Liver (tissue), 9 donors: ENCODE measurements around the gene SNX19. TPM values are rescaled to one million over a fixed set of nuclear protein-coding genes. Genes with fewer than 3 reads are reported as not detected.
"Not testable (repeated sequence)": the region's sequence is repeated elsewhere in the genome, so short reads cannot be mapped to it uniquely, and the experiment has no call there.

Experiments
- DNase-seq: peaks from one replicate; pipeline ENCODE4 v3.0.0-alpha.2; 2017; ENCODE audit warnings: low spot score
- H3K27ac ChIP-seq, 2 donors: one replicate each; pipeline ENCODE4 v1.7.0; 2013; ENCODE audit warnings: inconsistent platforms in 2 of 2, low read length in 2 of 2, control low read depth in 1 of 2, low read depth in 1 of 2, mild to moderate bottlenecking in 1 of 2
- H3K27me3 ChIP-seq, 4 donors: one replicate each; pipeline versions ENCODE4 v1.6.1 to v1.7.0; 2013; ENCODE audit warnings: low read length in 3 of 4, inconsistent platforms in 1 of 4, mild to moderate bottlenecking in 1 of 4, moderate library complexity in 1 of 4; ENCODE audit not compliant: control insufficient read depth in 4 of 4, insufficient read depth in 4 of 4
- H3K36me3 ChIP-seq, 4 donors: one replicate each; pipeline versions ENCODE4 v1.6.1 to v1.7.0; 2013; ENCODE audit warnings: low read length in 3 of 4, mild to moderate bottlenecking in 3 of 4, low read depth in 1 of 4, moderate library complexity in 1 of 4; ENCODE audit not compliant: control insufficient read depth in 4 of 4, insufficient read depth in 3 of 4
- H3K4me1 ChIP-seq, 4 donors: one replicate each; pipeline versions ENCODE4 v1.6.1 to v1.7.0; 2013; ENCODE audit warnings: low read length in 3 of 4, mild to moderate bottlenecking in 3 of 4, moderate library complexity in 1 of 4; ENCODE audit not compliant: control insufficient read depth in 4 of 4, insufficient read depth in 4 of 4
- H3K4me3 ChIP-seq, 3 donors: one replicate each; pipeline versions ENCODE4 v1.6.1 to v1.7.0; 2013; ENCODE audit warnings: low read length in 3 of 3, control low read depth in 1 of 3, low read depth in 1 of 3, mild to moderate bottlenecking in 1 of 3
- H3K9ac ChIP-seq, 2 donors: one replicate each; pipeline ENCODE4 v1.7.0; 2013; ENCODE audit warnings: low read length in 2 of 2, mild to moderate bottlenecking in 2 of 2, moderate library complexity in 2 of 2, control low read depth in 1 of 2, low read depth in 1 of 2
- H3K9me3 ChIP-seq, 4 donors: one replicate each; pipeline versions ENCODE4 v1.6.1 to v1.7.0; 2013; ENCODE audit warnings: low read length in 3 of 4; ENCODE audit not compliant: control insufficient read depth in 4 of 4
- ATF3 ChIP-seq: IDR thresholded peaks from 2 replicates; pipeline ENCODE4 v1.6.1; 2016; ENCODE audit warnings: antibody characterized with exemption
- CTCF ChIP-seq: fragments of 150-350 bp; IDR thresholded peaks from 2 replicates; pipeline ENCODE4 v1.5.1; 2017; ENCODE audit warnings: improper control_type of control experiment, low read depth, low read length; ENCODE audit not compliant: missing input control
- EGR1 ChIP-seq, 2 donors: IDR thresholded peaks; 2 replicates each; pipeline ENCODE4 v1.6.1; 2016 to 2018; ENCODE audit warnings: antibody characterized with exemption in 2 of 2, low read depth in 2 of 2
- FOXA1 ChIP-seq: IDR thresholded peaks from 2 replicates; pipeline ENCODE4 v1.6.1; 2016; ENCODE audit warnings: antibody characterized with exemption
- FOXA2 ChIP-seq: IDR thresholded peaks from 2 replicates; pipeline ENCODE4 v1.6.1; 2016; ENCODE audit warnings: antibody characterized with exemption
- GABPA ChIP-seq, 2 donors: IDR thresholded peaks in 1 of 2; conservative IDR thresholded peaks in 1 of 2; 2 replicates each; pipeline ENCODE4 v1.6.1; 2016; ENCODE audit warnings: antibody characterized with exemption in 2 of 2, mild to moderate bottlenecking in 1 of 2, moderate library complexity in 1 of 2
- HNF4A ChIP-seq, 2 donors: conservative IDR thresholded peaks; 2 replicates each; pipeline ENCODE4 v1.6.1; 2016; ENCODE audit warnings: antibody characterized with exemption in 2 of 2, mild to moderate bottlenecking in 2 of 2
- HNF4G ChIP-seq: IDR thresholded peaks from 2 replicates; pipeline ENCODE4 v1.6.1; 2016; ENCODE audit warnings: antibody characterized with exemption
- JUND ChIP-seq, 2 donors: IDR thresholded peaks; 2 replicates each; pipeline ENCODE4 v1.6.1; 2016; ENCODE audit warnings: antibody characterized with exemption in 2 of 2
- MAX ChIP-seq: IDR thresholded peaks from 2 replicates; pipeline ENCODE4 v1.6.1; 2016; ENCODE audit warnings: antibody characterized with exemption
- NR2F2 ChIP-seq: IDR thresholded peaks from 2 replicates; pipeline ENCODE4 v1.6.1; 2016; ENCODE audit warnings: antibody characterized with exemption
- RAD21 ChIP-seq, 2 donors: IDR thresholded peaks; 2 replicates each; pipeline ENCODE4 v1.6.1; 2016; ENCODE audit warnings: antibody characterized with exemption in 2 of 2, mild to moderate bottlenecking in 2 of 2
- REST ChIP-seq: IDR thresholded peaks from 2 replicates; pipeline ENCODE4 v1.6.1; 2016; ENCODE audit warnings: antibody characterized with exemption, mild to moderate bottlenecking
- RXRA ChIP-seq, 2 donors: IDR thresholded peaks; 2 replicates each; pipeline ENCODE4 v1.6.1; 2017 to 2018; ENCODE audit warnings: antibody characterized with exemption in 2 of 2, mild to moderate bottlenecking in 1 of 2
- SP1 ChIP-seq: IDR thresholded peaks from 2 replicates; pipeline ENCODE4 v1.6.1; 2018; ENCODE audit warnings: antibody characterized with exemption, mild to moderate bottlenecking
- TAF1 ChIP-seq: conservative IDR thresholded peaks from 2 replicates; pipeline ENCODE4 v1.6.1; 2016; ENCODE audit warnings: antibody characterized with exemption, mild to moderate bottlenecking
- YY1 ChIP-seq: IDR thresholded peaks from 2 replicates; pipeline ENCODE4 v1.6.1; 2016; ENCODE audit warnings: antibody characterized with exemption, mild to moderate bottlenecking
- ZBTB33 ChIP-seq: IDR thresholded peaks from 2 replicates; pipeline ENCODE4 v1.6.1; 2016; ENCODE audit warnings: antibody characterized with exemption
- WGBS: extraction: QIAGEN DNeasy Blood & Tissue Kit; methylation state at CpG from one replicate; pipeline ENCODE4 v1.1.7; 2013; 5-methylcytosine and 5-hydroxymethylcytosine counted together
- polyA plus RNA-seq, 2 donors: library from polyadenylated mRNA; stranded (reverse) in 1 of 2; unstranded in 1 of 2; fragments of 200-250 nt in 1 of 2; fragments of >200 nt in 1 of 2; fragmentation: Nextera tagmentation in 1 of 2; extraction: Ambion mirVana in 1 of 2; gene quantifications; one replicate each; pipeline versions ENCODE4 v1.2.1 to v1.2.3, GENCODE V29; 2013 to 2015
- total RNA-seq, 2 donors: library from RNA; depleted of rRNA; stranded (reverse); fragments of >200 nt; gene quantifications; one replicate each; pipeline ENCODE4 v1.2.3, GENCODE V29; 2014
- donor health status: healthy.
- donor health status: healthy.
- donor health status: healthy.
- donor health status: healthy.
- donor health status: healthy.

The SNX19 gene
- total and polyA plus RNA-seq, 4 donors: 16.5 to 94.5 (median 32.7) TPM

- H3K27ac ChIP-seq: no peak overlapping the region
Measured at GRCh38 chr11:130924750-130925149, 8.5 kb upstream of the SNX19 start.

GRCh38 chr11:130920612-130921011, 4.3 kb upstream of the SNX19 start:
- 74% methylated on average over 5 of the region's 5 CpGs for whole genome bisulfite sequencing
- H3K36me3 ChIP-seq, DNase-seq, H3K9ac ChIP-seq, H3K4me3 ChIP-seq, H3K27me3 ChIP-seq, H3K27ac ChIP-seq, H3K9me3 ChIP-seq: not testable (repeated sequence)
- H3K4me1 ChIP-seq: peaks cover 0 to 12% (median 4%) of the 10 kb centered on the region in 4 donors

More at GRCh38 chr11:130924750-130925149, 8.5 kb upstream of the SNX19 start:
- H3K9me3 ChIP-seq: no peaks in the 10 kb centered on the region
- H3K36me3 ChIP-seq: no peaks in the 10 kb centered on the region
- H3K27me3 ChIP-seq: no peaks in the 10 kb centered on the region
- TF ChIP-seq EGR1 (IDR thresholded peaks at IDR 0.05; ENCODE audit: low read depth in 2 of 2) (no peak), NR2F2 (no peak), HNF4A (conservative IDR thresholded peaks at IDR 0.05) (no peak), SP1 (no peak), JUND (IDR thresholded peaks at IDR 0.05) (no peak), TAF1 (no peak), YY1 (no peak), RAD21 (IDR thresholded peaks at IDR 0.05) (no peak), FOXA2 (no peak), HNF4G (no peak), MAX (no peak), RXRA (IDR thresholded peaks at IDR 0.05) (no peak), REST (no peak), ZBTB33 (no peak), GABPA (IDR thresholded peaks at IDR 0.05 in 1 of 2, conservative IDR thresholded peaks at IDR 0.05 in 1 of 2) (no peak), ATF3 (no peak), CTCF (no peak), FOXA1 (no peak)
- WGBS: 31% methylated on average over 3 of the region's 3 CpGs
- no peak for DNase-seq
- H3K9ac ChIP-seq: no peak overlapping the region
- H3K4me3 ChIP-seq: no peak overlapping the region
- peaks cover 0 to 4% (median 0%) of the 10 kb centered on the region in 4 donors for H3K4me1 ChIP-seq
